ENCODE measurements around the gene S100A12. TPM values are rescaled to one million over a fixed set of nuclear protein-coding genes. Genes with fewer than 3 reads are reported as not detected.

Gene S100A12
- total and polyA plus RNA-seq, 10 donors: 126 to 1,354 (median 265) TPM

DNA sequence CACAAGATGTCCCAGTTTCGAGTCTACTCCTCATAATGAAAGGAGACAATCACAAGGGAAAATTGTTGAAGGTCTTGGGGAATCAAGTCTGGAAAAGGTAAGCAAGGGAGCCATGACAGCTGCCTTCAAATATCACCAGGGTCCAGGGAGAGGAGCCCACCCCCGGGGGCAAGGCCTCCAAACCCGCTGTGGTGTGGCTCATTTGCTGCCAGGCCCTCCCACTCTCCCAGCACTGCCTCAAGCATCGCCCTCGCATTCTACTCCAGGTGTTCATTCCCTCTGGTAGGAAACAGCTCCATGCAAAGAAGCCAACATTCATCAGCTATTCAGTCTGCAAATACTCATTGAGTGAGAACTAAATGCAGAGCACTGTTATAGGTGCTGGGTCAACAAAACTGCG is 9.2 kb downstream of the S100A12 start:
- H3K4me1 ChIP-seq: peaks cover 0 to 49% (median 3%) of the 10 kb centered on the region in 6 donors
- intact Hi-C loops (cut with DNase I; ENCODE audit: low total_unique reads): no loop called here
- WGBS, 5 donors: 77 to 86% (median 84%) methylated on average over 6 of the region's 6 CpGs

DNA sequence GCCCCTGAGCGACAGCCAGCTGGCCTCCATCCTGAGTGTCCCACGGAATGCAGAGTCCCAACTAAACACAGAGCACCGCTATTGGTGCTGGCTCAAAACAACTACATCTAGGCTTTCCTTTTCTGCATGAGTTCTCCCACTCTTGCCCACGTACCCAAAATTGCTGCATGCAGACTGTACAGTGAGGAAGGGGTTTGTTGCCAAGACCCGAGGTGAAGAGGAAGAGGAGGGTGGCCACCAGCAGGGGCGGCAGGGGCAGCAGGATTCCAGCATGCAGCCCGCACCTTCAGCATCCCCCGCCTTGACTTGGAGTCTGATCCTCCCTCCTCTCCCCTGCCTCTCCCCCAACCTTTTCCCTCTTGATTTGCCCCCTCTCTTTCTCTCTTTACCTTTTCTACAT is 9.7 kb downstream of the S100A12 start:
- peak overlapping the region in 7 of 8 donors; percentile 20 to 95 (median 77) for H3K27ac ChIP-seq
- H3K9me3 ChIP-seq: no peaks in the 10 kb centered on the region
- WGBS, 5 donors: 58 to 79% (median 70%) methylated on average over 8 of the region's 8 CpGs
- peak; percentile 60 for DNase-seq
- peaks cover 0 to 3% (median 0%) of the 10 kb centered on the region in 6 donors for H3K36me3 ChIP-seq
- intact Hi-C loops (cut with DNase I; ENCODE audit: low total_unique reads): no loop called here
- TF ChIP-seq, protein P1, sequence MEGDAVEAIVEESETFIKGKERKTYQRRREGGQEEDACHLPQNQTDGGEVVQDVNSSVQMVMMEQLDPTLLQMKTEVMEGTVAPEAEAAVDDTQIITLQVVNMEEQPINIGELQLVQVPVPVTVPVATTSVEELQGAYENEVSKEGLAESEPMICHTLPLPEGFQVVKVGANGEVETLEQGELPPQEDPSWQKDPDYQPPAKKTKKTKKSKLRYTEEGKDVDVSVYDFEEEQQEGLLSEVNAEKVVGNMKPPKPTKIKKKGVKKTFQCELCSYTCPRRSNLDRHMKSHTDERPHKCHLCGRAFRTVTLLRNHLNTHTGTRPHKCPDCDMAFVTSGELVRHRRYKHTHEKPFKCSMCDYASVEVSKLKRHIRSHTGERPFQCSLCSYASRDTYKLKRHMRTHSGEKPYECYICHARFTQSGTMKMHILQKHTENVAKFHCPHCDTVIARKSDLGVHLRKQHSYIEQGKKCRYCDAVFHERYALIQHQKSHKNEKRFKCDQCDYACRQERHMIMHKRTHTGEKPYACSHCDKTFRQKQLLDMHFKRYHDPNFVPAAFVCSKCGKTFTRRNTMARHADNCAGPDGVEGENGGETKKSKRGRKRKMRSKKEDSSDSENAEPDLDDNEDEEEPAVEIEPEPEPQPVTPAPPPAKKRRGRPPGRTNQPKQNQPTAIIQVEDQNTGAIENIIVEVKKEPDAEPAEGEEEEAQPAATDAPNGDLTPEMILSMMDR (IDR thresholded peaks at IDR 0.05 in 8 of 11, conservative IDR thresholded peaks at IDR 0.05 in 3 of 11): no peak
- TF ChIP-seq POLR2A (IDR thresholded peaks at IDR 0.05) (no peak), POLR2AphosphoS5 (IDR thresholded peaks at IDR 0.05) (no peak)
- H3K4me3 ChIP-seq: peak overlapping the region in 1 of 8 donors; percentile 34
- H3K4me1 ChIP-seq: peaks cover 0 to 52% (median 3%) of the 10 kb centered on the region in 6 donors
- peaks cover 0 to 6% (median 0%) of the 10 kb centered on the region in 7 donors for H3K27me3 ChIP-seq (replicated peaks in 1 of 7)

More for the DNA sequence above, 9.2 kb downstream of the S100A12 start:
- TF ChIP-seq POLR2A (IDR thresholded peaks at IDR 0.05) (no peak), POLR2AphosphoS5 (IDR thresholded peaks at IDR 0.05) (no peak)
- TF ChIP-seq, protein P1 (IDR thresholded peaks at IDR 0.05 in 8 of 11, conservative IDR thresholded peaks at IDR 0.05 in 3 of 11): no peak
- DNase-seq: peak; percentile 39
- H3K9me3 ChIP-seq: no peaks in the 10 kb centered on the region
- peak overlapping the region in 6 of 8 donors; percentile 51 to 95 (median 82) for H3K27ac ChIP-seq
- peaks cover 0 to 6% (median 0%) of the 10 kb centered on the region in 7 donors for H3K27me3 ChIP-seq (replicated peaks in 1 of 7)
- peak overlapping the region in 1 of 8 donors; percentile 34 for H3K4me3 ChIP-seq
- no peaks in the 10 kb centered on the region for H3K36me3 ChIP-seq

DNA sequence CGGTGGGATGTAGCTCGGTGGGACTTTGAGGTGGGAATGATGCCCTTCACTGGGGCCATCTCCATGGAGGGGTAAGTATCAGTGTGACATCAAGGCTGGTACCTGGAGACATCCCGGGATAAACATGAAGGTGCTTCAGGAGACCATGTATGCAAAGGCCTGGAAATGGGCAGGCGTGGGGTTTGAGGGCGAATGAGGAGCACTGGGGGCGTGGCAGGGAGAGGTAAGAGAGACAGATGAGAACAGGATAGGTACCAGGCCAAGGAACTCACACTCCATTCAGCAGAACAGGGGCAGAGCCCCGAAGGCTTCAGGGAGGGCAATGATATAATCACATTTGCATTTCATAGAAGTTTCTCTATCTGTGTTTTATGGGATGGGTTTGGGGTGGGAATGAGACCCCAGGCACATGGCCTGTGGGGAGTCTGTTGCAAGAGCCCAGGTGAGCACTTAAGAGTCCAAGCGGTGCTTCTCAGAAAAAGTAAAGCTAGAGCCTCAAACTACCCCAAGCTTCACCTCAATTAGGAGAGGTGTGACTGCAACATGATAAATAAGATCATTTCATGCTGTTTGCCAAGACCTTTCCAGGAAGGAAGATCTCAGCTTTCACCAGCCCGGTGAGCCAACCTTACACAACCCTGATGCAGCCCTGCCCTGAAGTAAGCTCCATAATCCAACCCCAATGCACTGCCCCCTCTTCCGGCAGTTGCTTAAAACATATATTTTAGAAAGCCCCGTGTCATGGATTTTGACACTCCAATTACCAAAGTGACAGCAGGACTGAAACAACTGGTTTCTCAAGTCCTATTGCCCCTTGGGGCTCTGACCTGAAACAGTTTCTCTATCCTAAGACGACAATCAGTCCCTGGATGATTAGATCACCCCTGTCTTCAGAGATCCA is 10.4 kb downstream of the S100A12 start:
- H3K27me3 ChIP-seq (replicated peaks in 1 of 7): peaks cover 0 to 6% (median 0%) of the 10 kb centered on the region in 7 donors
- DNase-seq: peak; percentile 72
- 60 to 79% (median 71%) methylated on average over 12 of the region's 12 CpGs for WGBS, 5 donors
- no peaks in the 10 kb centered on the region for H3K9me3 ChIP-seq
- H3K4me3 ChIP-seq: peak overlapping the region in 1 of 8 donors; percentile 34
- H3K4me1 ChIP-seq: peaks cover 0 to 57% (median 3%) of the 10 kb centered on the region in 6 donors
- TF ChIP-seq POLR2A (IDR thresholded peaks at IDR 0.05) (no peak), POLR2AphosphoS5 (IDR thresholded peaks at IDR 0.05) (peak in 1 of 3 donors; percentile 43)
- TF ChIP-seq, protein P1 (IDR thresholded peaks at IDR 0.05 in 8 of 11, conservative IDR thresholded peaks at IDR 0.05 in 3 of 11): no peak
- peak overlapping the region in 7 of 8 donors; percentile 20 to 95 (median 77) for H3K27ac ChIP-seq
- H3K36me3 ChIP-seq: peaks cover 0 to 9% (median 0%) of the 10 kb centered on the region in 6 donors
- intact Hi-C loops (cut with DNase I; ENCODE audit: low total_unique reads): no loop called here

DNA sequence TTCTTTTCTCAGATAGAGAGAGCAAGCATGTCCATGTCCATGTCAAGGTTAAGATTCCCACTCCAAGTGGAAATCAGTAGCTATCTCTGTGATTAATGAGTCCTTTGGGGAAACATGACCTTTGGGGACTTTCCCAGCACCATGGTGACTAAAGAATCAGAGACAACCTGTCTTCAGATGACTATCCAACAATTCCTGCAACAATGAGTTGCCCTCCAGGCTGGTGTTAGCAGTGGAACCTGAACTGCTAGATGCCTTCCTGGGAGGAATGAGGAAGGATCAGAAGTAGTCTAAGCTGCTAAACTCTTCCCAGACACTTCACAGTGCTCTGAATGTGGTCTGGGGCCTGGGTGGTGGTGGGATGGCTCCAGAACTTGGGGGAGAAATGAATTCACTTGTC is 11.3 kb downstream of the S100A12 start:
- Histone ChIP-seq H3K4me1 (peaks cover 0 to 60% (median 3%) of the 10 kb centered on the region in 6 donors), H3K27me3 (replicated peaks in 1 of 7) (peaks cover 0 to 6% (median 0%) of the 10 kb centered on the region in 7 donors), H3K27ac (peak overlapping the region in 6 of 8 donors; percentile 51 to 95 (median 82)), H3K36me3 (peaks cover 0 to 18% (median 0%) of the 10 kb centered on the region in 6 donors), H3K9me3 (no peaks in the 10 kb centered on the region), H3K4me3 (no peak overlapping the region)
- TF ChIP-seq, protein P1 (IDR thresholded peaks at IDR 0.05 in 8 of 11, conservative IDR thresholded peaks at IDR 0.05 in 3 of 11): no peak
- TF ChIP-seq POLR2A (IDR thresholded peaks at IDR 0.05) (no peak), POLR2AphosphoS5 (IDR thresholded peaks at IDR 0.05) (no peak)
- intact Hi-C loops (cut with DNase I; ENCODE audit: low total_unique reads): no loop called here
- no peak for DNase-seq
